GM10266 (cell line): Measurements from ENCODE around the gene PTRH1.

ENCODE experiments used
- DNase-seq: peaks from one replicate; pipeline ENCODE4 v3.0.0; 2012; ENCODE audit errors: extremely low spot score
- TF ChIP-seq, protein P1 (sequence below): IDR thresholded peaks from 2 replicates; pipeline ENCODE4 v1.5.1; 2012; ENCODE audit warnings: mild to moderate bottlenecking, low read depth; ENCODE audit not compliant: control insufficient read depth, insufficient read depth; ENCODE audit errors: missing control alignments

Gene PTRH1

GRCh38 chr9:127723013-127723412 lies 7.5 kb upstream of the PTRH1 start:
- no peak for DNase-seq

DNA sequence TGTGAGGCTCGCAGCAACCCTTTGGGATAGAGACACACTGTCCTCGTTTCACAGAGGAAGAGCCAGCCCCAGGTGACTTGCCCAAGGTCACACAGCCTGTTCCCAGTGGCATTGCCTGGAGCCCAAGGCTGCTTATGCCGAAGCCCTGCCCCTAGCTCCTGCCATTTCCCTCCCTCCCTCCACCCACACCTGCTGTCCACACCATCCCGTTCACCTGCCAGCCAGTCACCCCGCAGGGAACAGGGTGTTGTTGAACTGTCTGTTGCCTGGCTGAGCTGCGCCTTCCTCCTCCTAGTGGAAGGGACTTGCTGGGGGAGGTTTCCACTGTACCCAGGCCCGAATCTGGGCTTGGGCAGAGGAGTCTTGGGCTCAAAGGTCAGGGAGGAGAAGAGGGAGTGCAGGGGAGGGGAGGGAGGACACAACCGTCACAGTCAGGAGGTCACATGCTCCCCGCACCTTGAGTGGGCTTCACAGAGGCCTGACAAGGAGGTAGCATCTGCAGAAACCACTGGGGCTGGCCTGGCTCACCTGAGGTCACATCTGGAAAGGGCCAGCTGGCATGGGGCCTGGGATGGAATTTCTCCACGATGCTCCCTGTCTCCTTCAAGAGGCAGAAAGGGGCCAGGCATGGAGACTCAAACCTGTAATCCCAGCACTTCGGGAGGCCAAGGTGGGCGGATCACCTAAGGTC lies 6.7 kb upstream of the PTRH1 start:
- TF ChIP-seq, protein P1, sequence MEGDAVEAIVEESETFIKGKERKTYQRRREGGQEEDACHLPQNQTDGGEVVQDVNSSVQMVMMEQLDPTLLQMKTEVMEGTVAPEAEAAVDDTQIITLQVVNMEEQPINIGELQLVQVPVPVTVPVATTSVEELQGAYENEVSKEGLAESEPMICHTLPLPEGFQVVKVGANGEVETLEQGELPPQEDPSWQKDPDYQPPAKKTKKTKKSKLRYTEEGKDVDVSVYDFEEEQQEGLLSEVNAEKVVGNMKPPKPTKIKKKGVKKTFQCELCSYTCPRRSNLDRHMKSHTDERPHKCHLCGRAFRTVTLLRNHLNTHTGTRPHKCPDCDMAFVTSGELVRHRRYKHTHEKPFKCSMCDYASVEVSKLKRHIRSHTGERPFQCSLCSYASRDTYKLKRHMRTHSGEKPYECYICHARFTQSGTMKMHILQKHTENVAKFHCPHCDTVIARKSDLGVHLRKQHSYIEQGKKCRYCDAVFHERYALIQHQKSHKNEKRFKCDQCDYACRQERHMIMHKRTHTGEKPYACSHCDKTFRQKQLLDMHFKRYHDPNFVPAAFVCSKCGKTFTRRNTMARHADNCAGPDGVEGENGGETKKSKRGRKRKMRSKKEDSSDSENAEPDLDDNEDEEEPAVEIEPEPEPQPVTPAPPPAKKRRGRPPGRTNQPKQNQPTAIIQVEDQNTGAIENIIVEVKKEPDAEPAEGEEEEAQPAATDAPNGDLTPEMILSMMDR: no peak
- no peak for DNase-seq

More at GRCh38 chr9:127723013-127723412, 7.5 kb upstream of the PTRH1 start:
- TF ChIP-seq, protein P1: no peak

DNA sequence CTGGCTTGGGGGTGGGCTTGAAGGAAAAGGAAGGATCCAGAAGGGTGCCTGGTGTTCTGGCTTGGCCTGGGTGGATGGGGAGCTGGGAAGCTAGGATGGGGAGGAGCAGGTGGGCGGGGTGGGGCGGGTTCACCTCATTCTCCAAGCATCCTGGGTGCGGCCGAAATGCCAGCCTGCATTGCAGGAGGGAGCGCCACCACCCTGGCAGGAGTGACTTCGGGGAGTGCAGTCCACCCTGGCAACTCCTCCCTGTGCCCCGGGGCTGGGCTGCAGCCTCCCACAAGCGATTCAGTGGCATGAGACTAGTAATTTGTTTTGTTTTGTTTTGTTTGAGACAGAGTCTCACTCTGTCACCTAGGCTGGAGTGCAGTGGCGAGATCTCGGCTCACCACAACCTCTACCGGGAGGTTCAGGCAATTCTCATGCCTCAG lies 5.9 kb upstream of the PTRH1 start:
- TF ChIP-seq, protein P1: no peak
- no peak for DNase-seq

DNA sequence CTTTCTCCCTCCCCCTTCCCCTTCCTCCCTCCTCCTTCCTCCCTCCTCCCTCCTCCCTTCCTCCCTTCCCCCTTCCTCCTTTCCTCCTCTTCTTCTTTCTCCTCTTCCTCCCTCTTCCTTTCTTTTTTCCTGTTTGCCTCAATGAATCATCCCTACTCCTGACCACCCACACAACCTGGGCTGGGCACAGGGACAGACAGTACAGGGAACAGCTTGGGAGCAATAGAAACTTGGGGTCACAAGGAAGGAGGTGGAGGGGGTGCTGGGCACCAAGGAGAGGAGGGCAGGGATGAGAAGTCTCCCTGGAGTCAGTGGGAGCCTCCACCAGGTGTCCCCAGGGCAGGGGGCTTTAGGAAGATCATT lies 5.4 kb upstream of the PTRH1 start:
- DNase-seq: no peak
- TF ChIP-seq, protein P1: no peak

DNA sequence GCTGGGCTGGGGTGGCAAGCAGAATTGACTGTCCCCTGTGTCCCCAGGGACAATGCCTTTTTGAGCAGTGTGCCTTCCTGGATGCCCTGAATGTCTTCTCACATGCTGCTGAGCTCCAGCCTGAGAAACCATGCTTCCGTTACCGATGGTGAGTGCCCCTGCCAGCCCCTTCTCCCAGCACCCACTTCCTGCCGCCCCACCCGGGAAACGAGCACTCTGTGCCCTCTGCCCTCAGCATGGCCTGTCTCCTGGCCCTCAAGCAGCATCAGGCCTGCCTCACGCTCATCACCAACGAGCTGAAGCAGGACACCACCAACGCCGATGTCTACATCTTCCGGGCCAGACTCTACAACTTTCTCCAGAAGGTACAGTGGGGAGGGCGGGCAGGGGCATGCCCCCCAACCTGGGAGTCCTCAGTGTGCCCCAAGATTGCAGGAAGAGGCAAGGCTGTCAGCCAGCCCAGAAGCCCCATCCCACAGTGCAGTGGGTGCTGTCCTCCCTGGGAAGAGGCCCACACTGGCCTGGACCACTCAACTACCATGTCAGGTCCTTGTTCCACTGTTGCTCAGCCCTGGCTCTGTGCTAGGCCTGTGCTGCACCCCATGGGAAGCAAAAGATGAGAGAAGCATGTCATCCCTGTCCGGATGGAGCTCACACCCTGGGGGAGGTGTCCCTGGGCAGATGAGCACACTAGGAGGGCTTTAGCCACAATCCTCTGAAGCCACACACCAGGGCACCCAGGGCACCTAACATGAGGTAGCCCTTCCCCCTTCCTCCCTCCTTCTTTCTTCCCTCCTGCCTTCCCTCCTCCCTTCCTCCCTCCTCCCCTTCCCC lies 4.8 kb upstream of the PTRH1 start:
- TF ChIP-seq, protein P1: no peak
- no peak for DNase-seq

GRCh38 chr9:127717766-127718165 lies 2.3 kb upstream of the PTRH1 start:
- TF ChIP-seq, protein P1: no peak
- DNase-seq: no peak

GRCh38 chr9:127716412-127716811 lies 949 bp upstream of the PTRH1 start:
- DNase-seq: no peak

More at GRCh38 chr9:127716412-127716811, 949 bp upstream of the PTRH1 start:
- TF ChIP-seq, protein P1: no peak
